ENCODE measurements around the gene SLF2. TPM values are rescaled to one million over a fixed set of nuclear protein-coding genes. Genes with fewer than 3 reads are reported as not detected.

The SLF2 gene
- total RNA-seq, 1 donor from 2014 or later: 20.3 TPM

DNA sequence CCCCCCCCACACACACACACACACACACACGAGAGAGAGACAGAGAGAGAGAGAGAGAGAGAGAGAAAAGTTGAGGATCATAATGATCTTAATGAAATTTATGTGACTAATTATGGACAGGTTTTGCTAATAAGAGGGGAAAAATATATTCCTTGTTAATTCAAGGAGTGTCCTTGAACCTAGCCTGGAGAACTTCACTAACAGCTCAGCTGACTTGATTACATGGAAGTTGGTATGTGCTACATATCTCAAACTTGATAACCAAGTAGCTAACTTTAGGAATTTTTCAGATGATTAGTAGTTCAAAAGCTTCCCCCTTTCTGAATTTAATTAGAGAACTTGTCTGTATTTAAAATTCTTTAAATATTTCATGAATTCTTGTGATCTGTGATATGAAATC is 15.3 kb downstream of the SLF2 start:
- no peak overlapping the region for H3K9ac ChIP-seq (ENCODE audit: low read length)
- H3K4me2 ChIP-seq (ENCODE audit: low read length): no peak overlapping the region
- H4K20me1 ChIP-seq (ENCODE audit: insufficient read depth, low read length): peaks cover 4% of the 10 kb centered on the region
- H3K9me3 ChIP-seq (ENCODE audit: insufficient read depth, low read depth, low read length): no peaks in the 10 kb centered on the region
- Mint-ChIP-seq H3K27me3 (ENCODE audit: low read depth, unreplicated experiment) (no peaks in the 10 kb centered on the region), H3K4me1 (ENCODE audit: low read depth, unreplicated experiment) (no peaks in the 10 kb centered on the region), H3K9me3 (ENCODE audit: unreplicated experiment) (no peaks in the 10 kb centered on the region), H3K36me3 (ENCODE audit: low read depth, unreplicated experiment) (peaks cover 11% of the 10 kb centered on the region), H3K4me3 (ENCODE audit: unreplicated experiment) (no peak overlapping the region), H3K27ac (ENCODE audit: unreplicated experiment) (no peak overlapping the region)
- DNase-seq (ENCODE audit: low read depth) (no peak), FAIRE-seq (no peak)
- H3K27ac ChIP-seq (ENCODE audit: low read depth, low read length): no peak overlapping the region
- TF ChIP-seq, protein P1, sequence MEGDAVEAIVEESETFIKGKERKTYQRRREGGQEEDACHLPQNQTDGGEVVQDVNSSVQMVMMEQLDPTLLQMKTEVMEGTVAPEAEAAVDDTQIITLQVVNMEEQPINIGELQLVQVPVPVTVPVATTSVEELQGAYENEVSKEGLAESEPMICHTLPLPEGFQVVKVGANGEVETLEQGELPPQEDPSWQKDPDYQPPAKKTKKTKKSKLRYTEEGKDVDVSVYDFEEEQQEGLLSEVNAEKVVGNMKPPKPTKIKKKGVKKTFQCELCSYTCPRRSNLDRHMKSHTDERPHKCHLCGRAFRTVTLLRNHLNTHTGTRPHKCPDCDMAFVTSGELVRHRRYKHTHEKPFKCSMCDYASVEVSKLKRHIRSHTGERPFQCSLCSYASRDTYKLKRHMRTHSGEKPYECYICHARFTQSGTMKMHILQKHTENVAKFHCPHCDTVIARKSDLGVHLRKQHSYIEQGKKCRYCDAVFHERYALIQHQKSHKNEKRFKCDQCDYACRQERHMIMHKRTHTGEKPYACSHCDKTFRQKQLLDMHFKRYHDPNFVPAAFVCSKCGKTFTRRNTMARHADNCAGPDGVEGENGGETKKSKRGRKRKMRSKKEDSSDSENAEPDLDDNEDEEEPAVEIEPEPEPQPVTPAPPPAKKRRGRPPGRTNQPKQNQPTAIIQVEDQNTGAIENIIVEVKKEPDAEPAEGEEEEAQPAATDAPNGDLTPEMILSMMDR (IDR thresholded peaks at IDR 0.05; ENCODE audit: insufficient read depth, low read depth, low read length): no peak
- no peak for TF ChIP-seq EZH2 (IDR thresholded peaks at IDR 0.05; ENCODE audit: insufficient read depth, low read length)
- H3K4me3 ChIP-seq (ENCODE audit: insufficient read depth, low read depth, low read length): no peak overlapping the region
- no peak overlapping the region for H2AFZ ChIP-seq (ENCODE audit: low read depth, low read length)
- H3K27me3 ChIP-seq (ENCODE audit: insufficient read depth, low read length): no peaks in the 10 kb centered on the region
- H3K4me1 ChIP-seq (ENCODE audit: insufficient read depth, low read length): peaks cover 2% of the 10 kb centered on the region
- peaks cover 21% of the 10 kb centered on the region for H3K79me2 ChIP-seq (ENCODE audit: insufficient read depth, low read length)
- H3K36me3 ChIP-seq (ENCODE audit: insufficient read depth, low read length): peaks cover 74% of the 10 kb centered on the region

DNA sequence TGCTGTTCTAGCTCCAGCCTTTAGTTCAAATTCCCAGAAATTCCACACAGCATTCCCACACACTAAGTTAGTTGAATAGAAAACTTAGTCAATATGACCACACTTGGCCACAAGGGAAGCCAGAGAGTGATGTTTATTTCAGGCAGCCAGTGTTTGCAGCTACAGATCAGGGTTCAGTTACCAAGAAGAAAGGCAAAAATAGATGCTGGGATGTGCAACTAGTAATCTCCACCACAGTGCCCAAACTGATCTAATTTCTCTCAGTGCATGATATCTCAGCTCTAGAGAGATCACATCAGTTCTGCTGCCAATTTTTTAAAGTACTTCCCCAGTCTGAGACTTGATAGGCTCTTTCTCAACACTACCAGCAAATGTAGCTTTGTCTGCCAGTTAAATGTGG is 17.6 kb downstream of the SLF2 start:
- H3K36me3 ChIP-seq (ENCODE audit: insufficient read depth, low read length): peaks cover 63% of the 10 kb centered on the region
- H2AFZ ChIP-seq (ENCODE audit: low read depth, low read length): no peak overlapping the region
- TF ChIP-seq, protein P1 (IDR thresholded peaks at IDR 0.05; ENCODE audit: insufficient read depth, low read depth, low read length): peak; percentile 14
- no peak for TF ChIP-seq EZH2 (IDR thresholded peaks at IDR 0.05; ENCODE audit: insufficient read depth, low read length)
- FAIRE-seq (no peak), DNase-seq (ENCODE audit: low read depth) (no peak)
- H3K9me3 ChIP-seq (ENCODE audit: insufficient read depth, low read depth, low read length): no peaks in the 10 kb centered on the region
- Mint-ChIP-seq H3K27ac (ENCODE audit: unreplicated experiment) (no peak overlapping the region), H3K36me3 (ENCODE audit: low read depth, unreplicated experiment) (peaks cover 7% of the 10 kb centered on the region), H3K4me3 (ENCODE audit: unreplicated experiment) (no peak overlapping the region), H3K4me1 (ENCODE audit: low read depth, unreplicated experiment) (no peaks in the 10 kb centered on the region), H3K9me3 (ENCODE audit: unreplicated experiment) (no peaks in the 10 kb centered on the region), H3K27me3 (ENCODE audit: low read depth, unreplicated experiment) (no peaks in the 10 kb centered on the region)
- H3K4me2 ChIP-seq (ENCODE audit: low read length): no peak overlapping the region
- no peak overlapping the region for H3K9ac ChIP-seq (ENCODE audit: low read length)
- no peaks in the 10 kb centered on the region for H3K4me1 ChIP-seq (ENCODE audit: insufficient read depth, low read length)
- peaks cover 7% of the 10 kb centered on the region for H3K79me2 ChIP-seq (ENCODE audit: insufficient read depth, low read length)
- H4K20me1 ChIP-seq (ENCODE audit: insufficient read depth, low read length): peaks cover 4% of the 10 kb centered on the region
- no peak overlapping the region for H3K27ac ChIP-seq (ENCODE audit: low read depth, low read length)
- no peak overlapping the region for H3K4me3 ChIP-seq (ENCODE audit: insufficient read depth, low read depth, low read length)
- no peaks in the 10 kb centered on the region for H3K27me3 ChIP-seq (ENCODE audit: insufficient read depth, low read length)

DNA sequence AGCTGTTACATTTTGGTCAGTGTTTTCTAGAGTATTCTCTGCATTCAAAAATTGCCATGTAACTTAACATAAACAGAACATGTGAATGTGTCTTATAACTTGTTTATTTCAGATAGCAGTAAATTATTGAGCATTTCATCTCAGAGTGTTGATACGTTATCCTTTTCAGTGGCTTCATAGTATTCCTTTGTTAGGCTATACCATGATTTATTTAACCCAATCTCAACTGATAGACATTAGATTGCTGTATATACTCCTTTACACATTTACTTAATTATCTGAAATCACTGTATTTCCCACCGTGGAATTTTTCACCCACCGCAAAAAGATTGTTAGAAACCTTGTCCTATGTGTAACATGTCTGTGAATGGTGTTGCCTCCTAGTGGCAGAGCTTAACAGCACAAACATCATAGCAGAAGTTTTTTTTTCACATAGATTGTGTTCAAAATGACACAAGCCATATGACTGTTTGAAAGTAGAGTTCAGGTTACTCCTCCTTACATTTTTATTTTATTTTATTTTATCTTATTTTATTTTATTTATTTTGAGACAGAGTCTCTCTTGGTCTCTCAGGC is 21.4 kb downstream of the SLF2 start:
- Mint-ChIP-seq H3K4me3 (ENCODE audit: unreplicated experiment) (no peak overlapping the region), H3K27ac (ENCODE audit: unreplicated experiment) (no peak overlapping the region), H3K27me3 (ENCODE audit: low read depth, unreplicated experiment) (no peaks in the 10 kb centered on the region), H3K9me3 (ENCODE audit: unreplicated experiment) (no peaks in the 10 kb centered on the region), H3K36me3 (ENCODE audit: low read depth, unreplicated experiment) (peaks cover 8% of the 10 kb centered on the region), H3K4me1 (ENCODE audit: low read depth, unreplicated experiment) (no peaks in the 10 kb centered on the region)
- peak; percentile 52 for FAIRE-seq
- H3K4me2 ChIP-seq (ENCODE audit: low read length): no peak overlapping the region
- no peak for DNase-seq (ENCODE audit: low read depth)
- H4K20me1 ChIP-seq (ENCODE audit: insufficient read depth, low read length): no peaks in the 10 kb centered on the region
- no peak for TF ChIP-seq EZH2 (IDR thresholded peaks at IDR 0.05; ENCODE audit: insufficient read depth, low read length)
- TF ChIP-seq, protein P1 (IDR thresholded peaks at IDR 0.05; ENCODE audit: insufficient read depth, low read depth, low read length): peak; percentile 40
- H3K36me3 ChIP-seq (ENCODE audit: insufficient read depth, low read length): peaks cover 62% of the 10 kb centered on the region
- H3K4me3 ChIP-seq (ENCODE audit: insufficient read depth, low read depth, low read length): no peak overlapping the region
- no peaks in the 10 kb centered on the region for H3K4me1 ChIP-seq (ENCODE audit: insufficient read depth, low read length)
- no peaks in the 10 kb centered on the region for H3K79me2 ChIP-seq (ENCODE audit: insufficient read depth, low read length)
- H3K27ac ChIP-seq (ENCODE audit: low read depth, low read length): no peak overlapping the region
- H3K27me3 ChIP-seq (ENCODE audit: insufficient read depth, low read length): no peaks in the 10 kb centered on the region
- no peak overlapping the region for H3K9ac ChIP-seq (ENCODE audit: low read length)
- H3K9me3 ChIP-seq (ENCODE audit: insufficient read depth, low read depth, low read length): no peaks in the 10 kb centered on the region
- no peak overlapping the region for H2AFZ ChIP-seq (ENCODE audit: low read depth, low read length)
